Prostate gland (tissue), 2 donors: ENCODE measurements around the gene ZNF341.

Experiments
- CTCF ChIP-seq, 4 experiments: fragments of 200-600 bp in 2 of 4; fragments of 450-650 bp in 2 of 4; sonication (generic) in 2 of 4; IDR thresholded peaks; 1 replicate in 3 of 4; 2 replicates in 1 of 4; pipeline ENCODE4 v1.5.1; 2016 to 2019; ENCODE audit warnings: antibody characterized with exemption in 4 of 4, mild to moderate bottlenecking in 2 of 4, moderate library complexity in 2 of 4
- POLR2A ChIP-seq: fragments of 450-650 bp; IDR thresholded peaks from one replicate; pipeline ENCODE4 v1.6.1; 2016; ENCODE audit warnings: antibody characterized with exemption, mild to moderate bottlenecking
- POLR2AphosphoS5 ChIP-seq: sonication (generic); formaldehyde crosslinking; IDR thresholded peaks from one replicate; pipeline ENCODE4 v1.6.1; 2017; ENCODE audit warnings: antibody characterized with exemption

- TF ChIP-seq CTCF (IDR thresholded peaks at IDR 0.05) (no peak), POLR2AphosphoS5 (no peak), POLR2A (no peak)
These were observed 58.0 kb downstream of the ZNF341 start for GRCh38 chr20:33789858-33790182.
